ENCODE measurements around the gene KCNMA1. TPM values are rescaled to one million over a fixed set of nuclear protein-coding genes. Genes with fewer than 3 reads are reported as not detected.

Gene KCNMA1
- total RNA-seq, 1 experiment from 2014 or later = 0.45 TPM

DNA sequence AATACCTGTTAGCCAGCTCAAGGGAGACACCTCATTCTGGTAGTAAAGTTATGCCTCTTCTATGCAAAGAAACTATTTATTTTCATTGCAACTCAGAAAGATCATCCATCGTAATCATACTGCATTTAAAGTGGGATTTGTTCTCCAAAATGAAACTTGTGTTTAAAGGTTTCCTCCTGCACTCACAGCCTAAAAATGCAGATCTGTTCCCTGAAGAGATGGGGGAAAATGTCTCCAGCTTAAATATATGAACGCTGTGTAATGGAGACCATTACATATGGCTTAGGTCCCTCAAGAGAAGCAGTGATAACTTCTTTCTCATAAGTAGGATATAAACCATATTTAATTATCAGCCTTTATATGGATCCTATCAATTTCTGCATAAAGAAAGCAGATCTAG is 665.1 kb downstream of the KCNMA1 start:
- no peak overlapping the region for H3K4me3 Mint-ChIP-seq (ENCODE audit: low read depth, unreplicated experiment)
- no TSS peak for BruUV-seq (replicated peaks)
- no peak for TF ChIP-seq CTCF (IDR thresholded peaks at IDR 0.05; ENCODE audit: unreplicated experiment)
- H3K27ac Mint-ChIP-seq (ENCODE audit: unreplicated experiment) = no peak overlapping the region
- no peaks in the 10 kb centered on the region for H3K9me3 Mint-ChIP-seq (ENCODE audit: low read depth, unreplicated experiment)
- no peak for DNase-seq
- H3K36me3 Mint-ChIP-seq (ENCODE audit: insufficient read depth, unreplicated experiment) = no peaks in the 10 kb centered on the region
- H3K4me1 Mint-ChIP-seq (ENCODE audit: low read depth, unreplicated experiment) = no peaks in the 10 kb centered on the region
- intact Hi-C loops (cut with micrococcal nuclease; ENCODE audit: unreplicated experiment) = no loop called here
- CTCF ChIA-PET = no interaction called here
- H3K27me3 Mint-ChIP-seq (ENCODE audit: unreplicated experiment) = peaks cover 80% of the 10 kb centered on the region

GRCh38 chr10:76971547-76972170 is 665.9 kb downstream of the KCNMA1 start:
- no peak for DNase-seq
- Mint-ChIP-seq H3K36me3 (ENCODE audit: insufficient read depth, unreplicated experiment) (no peaks in the 10 kb centered on the region), H3K27ac (ENCODE audit: unreplicated experiment) (no peak overlapping the region), H3K4me3 (ENCODE audit: low read depth, unreplicated experiment) (no peak overlapping the region), H3K9me3 (ENCODE audit: low read depth, unreplicated experiment) (no peaks in the 10 kb centered on the region), H3K27me3 (ENCODE audit: unreplicated experiment) (peaks cover 80% of the 10 kb centered on the region), H3K4me1 (ENCODE audit: low read depth, unreplicated experiment) (no peaks in the 10 kb centered on the region)
- CTCF ChIA-PET = interaction anchor here (0.6 kb wide), 1 partner anchor 75 kb away, joined by 3 read pairs; no protein-coding TSS in a partner anchor
- intact Hi-C loops (cut with micrococcal nuclease; ENCODE audit: unreplicated experiment) = no loop called here
- BruUV-seq (replicated peaks) = no TSS peak
- TF ChIP-seq CTCF (IDR thresholded peaks at IDR 0.05; ENCODE audit: unreplicated experiment) = no peak

DNA sequence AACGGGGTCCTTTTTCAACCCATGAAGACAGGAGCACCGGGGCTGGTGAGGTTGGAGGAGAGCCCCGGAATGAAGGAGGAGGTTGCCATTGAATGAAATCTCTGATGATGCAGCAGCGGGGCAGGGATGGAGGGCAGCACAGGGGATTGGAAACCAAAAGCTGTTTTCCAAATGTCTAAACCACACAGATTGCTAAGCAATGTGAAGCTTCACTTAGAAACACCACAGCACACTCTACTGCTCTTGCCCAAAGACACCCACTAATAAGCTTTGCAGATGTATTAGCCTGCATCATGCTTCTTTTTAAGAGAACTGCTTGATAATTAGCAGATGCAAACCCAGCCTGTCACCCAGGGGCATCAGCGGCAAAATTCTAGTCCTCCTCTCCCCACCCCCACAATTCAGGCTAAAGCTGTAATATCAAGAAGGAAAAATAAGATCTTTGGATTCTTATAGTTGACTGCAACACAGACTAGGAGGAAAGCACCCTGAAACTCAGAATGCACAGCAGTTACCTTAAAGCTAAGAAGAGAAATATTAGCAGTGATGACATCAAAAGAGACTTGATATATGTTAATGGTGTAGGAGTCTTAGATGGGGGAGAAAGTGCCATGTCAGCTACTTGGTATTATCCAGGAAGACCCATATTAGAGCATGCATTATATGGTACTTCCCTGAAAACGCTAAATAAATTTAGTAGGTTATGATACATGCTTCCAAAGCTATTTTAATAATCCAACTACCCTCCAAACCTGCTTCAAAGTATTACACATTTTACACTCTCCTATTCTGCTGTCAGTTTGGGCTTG is 666.7 kb downstream of the KCNMA1 start:
- no TSS peak for BruUV-seq (replicated peaks)
- H3K4me3 Mint-ChIP-seq (ENCODE audit: low read depth, unreplicated experiment) = no peak overlapping the region
- H3K27me3 Mint-ChIP-seq (ENCODE audit: unreplicated experiment) = peaks cover 83% of the 10 kb centered on the region
- no peak overlapping the region for H3K27ac Mint-ChIP-seq (ENCODE audit: unreplicated experiment)
- intact Hi-C loops (cut with micrococcal nuclease; ENCODE audit: unreplicated experiment) = no loop called here
- no peak for DNase-seq
- no peak for TF ChIP-seq CTCF (IDR thresholded peaks at IDR 0.05; ENCODE audit: unreplicated experiment)
- CTCF ChIA-PET = interaction anchor here (0.7 kb wide), 2 partner anchors 25 to 78 kb away, joined by 3 read pairs; no protein-coding TSS in a partner anchor
- H3K4me1 Mint-ChIP-seq (ENCODE audit: low read depth, unreplicated experiment) = no peaks in the 10 kb centered on the region
- H3K36me3 Mint-ChIP-seq (ENCODE audit: insufficient read depth, unreplicated experiment) = no peaks in the 10 kb centered on the region
- no peaks in the 10 kb centered on the region for H3K9me3 Mint-ChIP-seq (ENCODE audit: low read depth, unreplicated experiment)

DNA sequence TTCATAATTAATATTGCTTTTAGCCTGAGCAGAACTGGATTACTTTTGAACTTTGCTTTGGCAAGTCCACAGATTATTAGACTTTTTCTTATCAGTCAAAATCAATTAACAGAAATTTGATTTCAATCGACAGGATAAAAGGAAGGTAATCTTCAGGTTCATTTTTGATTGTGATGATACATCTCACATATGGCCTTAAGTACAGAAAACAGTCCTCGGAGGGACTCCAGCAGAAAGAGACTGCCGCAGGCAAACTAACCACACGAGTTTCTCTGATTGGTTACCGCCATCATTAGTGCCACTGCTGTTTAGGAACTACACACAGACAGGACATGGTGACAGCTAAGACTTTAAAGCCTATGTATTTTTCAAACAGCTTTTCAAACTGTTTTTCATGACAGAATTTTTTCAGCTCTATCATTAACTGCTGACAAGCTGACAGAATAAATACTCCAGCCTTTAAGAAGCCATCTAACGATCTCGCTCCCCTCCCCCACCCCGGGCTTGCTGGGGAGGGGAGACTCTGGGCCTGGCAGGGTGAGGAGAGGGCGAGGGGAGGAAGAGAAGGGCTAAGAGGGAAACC is 668.2 kb downstream of the KCNMA1 start:
- TF ChIP-seq CTCF (IDR thresholded peaks at IDR 0.05; ENCODE audit: unreplicated experiment) = no peak
- no peak overlapping the region for H3K4me3 Mint-ChIP-seq (ENCODE audit: low read depth, unreplicated experiment)
- no TSS peak for BruUV-seq (replicated peaks)
- no peaks in the 10 kb centered on the region for H3K9me3 Mint-ChIP-seq (ENCODE audit: low read depth, unreplicated experiment)
- H3K4me1 Mint-ChIP-seq (ENCODE audit: low read depth, unreplicated experiment) = no peaks in the 10 kb centered on the region
- intact Hi-C loops (cut with micrococcal nuclease; ENCODE audit: unreplicated experiment) = no loop called here
- no peak for DNase-seq
- H3K27ac Mint-ChIP-seq (ENCODE audit: unreplicated experiment) = no peak overlapping the region
- H3K27me3 Mint-ChIP-seq (ENCODE audit: unreplicated experiment) = peaks cover 79% of the 10 kb centered on the region
- no peaks in the 10 kb centered on the region for H3K36me3 Mint-ChIP-seq (ENCODE audit: insufficient read depth, unreplicated experiment)
- CTCF ChIA-PET = no interaction called here
